ENCODE data around the gene AGXT.
A peak's percentile ranks its signal among the peaks of the same experiment; 100 is the strongest.

The AGXT gene

GRCh38 chr2:240886678-240887609, 18.3 kb downstream of the AGXT start:
- no peak for DNase-seq (ENCODE audit: low spot score)

- no peak for DNase-seq (ENCODE audit: low spot score)
Measured at GRCh38 chr2:240887631-240888030, 19.0 kb downstream of the AGXT start.

GRCh38 chr2:240888130-240888889, 19.7 kb downstream of the AGXT start:
- no peak for DNase-seq (ENCODE audit: low spot score)

- DNase-seq (ENCODE audit: low spot score), result no peak
Measured at GRCh38 chr2:240888890-240889573, 20.4 kb downstream of the AGXT start.

- no peak for DNase-seq (ENCODE audit: low spot score)
Measured at GRCh38 chr2:240889601-240890560, 21.3 kb downstream of the AGXT start.

- no peak for DNase-seq (ENCODE audit: low spot score)
Measured at GRCh38 chr2:240890691-240891090, 22.1 kb downstream of the AGXT start.

- no peak for DNase-seq (ENCODE audit: low spot score)
Measured at GRCh38 chr2:240891492-240892340, 23.1 kb downstream of the AGXT start.

- DNase-seq (ENCODE audit: low spot score), result no peak
Measured at GRCh38 chr2:240892356-240892755, 23.7 kb downstream of the AGXT start.

- DNase-seq (ENCODE audit: low spot score), result no peak
Measured at GRCh38 chr2:240892925-240893324, 24.3 kb downstream of the AGXT start.

GRCh38 chr2:240893363-240893844, 24.8 kb downstream of the AGXT start:
- no peak for DNase-seq (ENCODE audit: low spot score)

- no peak for DNase-seq (ENCODE audit: low spot score)
Measured at GRCh38 chr2:240894006-240894405, 25.4 kb downstream of the AGXT start.

GRCh38 chr2:240894836-240895558, 26.4 kb downstream of the AGXT start:
- no peak for DNase-seq (ENCODE audit: low spot score)

GRCh38 chr2:240895656-240896388, 27.2 kb downstream of the AGXT start, which contains the start of gene MAB21L4:
Gene MAB21L4 (minus strand): TSS chr2:240896156. CDS start chr2:240895997, 159 bp downstream.
- no peak for DNase-seq (ENCODE audit: low spot score)

- DNase-seq (ENCODE audit: low spot score), result no peak
Measured at GRCh38 chr2:240896394-240896793, 27.8 kb downstream of the AGXT start.

- peak; percentile 15 for DNase-seq (ENCODE audit: low spot score)
Measured at GRCh38 chr2:240896871-240897692, 28.5 kb downstream of the AGXT start.

GRCh38 chr2:240898108-240898730, 29.6 kb downstream of the AGXT start:
- no peak for DNase-seq (ENCODE audit: low spot score)

GRCh38 chr2:240898731-240899467, 30.3 kb downstream of the AGXT start:
- DNase-seq (ENCODE audit: low spot score), result no peak
